Measurements from ENCODE around the gene NXPH4. TPM values are rescaled to one million over a fixed set of nuclear protein-coding genes. Genes with fewer than 3 reads are reported as not detected.

The NXPH4 gene
- total and polyA plus RNA-seq, 10 of the 15 experiments (the other 5 are each of a cell fraction or from before 2014, with no cell fraction given) = 0.03 to 0.26 TPM; not detected in 8

GRCh38 chr12:57268264-57268663 is 51.7 kb downstream of the NXPH4 start:
- no peak overlapping the region for H2AFZ ChIP-seq (ENCODE audit: control insufficient read depth, low read depth, low read length)
- in situ Hi-C loops (cut with MboI) = no loop called here
- intact Hi-C loops (cut with micrococcal nuclease; ENCODE audit: unreplicated experiment) = no loop called here
- FAIRE-seq = no peak
- H3K4me3 ChIP-seq = no peak overlapping the region
- no peak overlapping the region for H3K9ac ChIP-seq (ENCODE audit: control insufficient read depth, insufficient read depth, low read length)
- H3K9me3 ChIP-seq (replicated peaks; ENCODE audit: control insufficient read depth, insufficient read depth, low read length) = no peaks in the 10 kb centered on the region
- no peaks in the 10 kb centered on the region for H3K79me2 ChIP-seq (ENCODE audit: control insufficient read depth, insufficient read depth, low read length)
- H3K27me3 ChIP-seq (replicated peaks in 1 of 2; ENCODE audit: control insufficient read depth in 2 of 2, insufficient read depth in 2 of 2, low read length in 1 of 2) = no peaks in the 10 kb centered on the region
- TF ChIP-seq SRF (IDR thresholded peaks at IDR 0.05; ENCODE audit: low read depth in 2 of 2, low read length in 2 of 2) (no peak), NFIC (IDR thresholded peaks at IDR 0.05; ENCODE audit: low read depth, low read length) (no peak), SUZ12 (IDR thresholded peaks at IDR 0.05; ENCODE audit: unreplicated experiment) (no peak), ASH2L (IDR thresholded peaks at IDR 0.05; ENCODE audit: borderline replicate concordance, low read depth) (no peak), KDM1A (IDR thresholded peaks at IDR 0.05; ENCODE audit: borderline replicate concordance) (no peak), SMC3 (IDR thresholded peaks at IDR 0.05; ENCODE audit: borderline replicate concordance, low read length) (no peak), NKRF (conservative IDR thresholded peaks at IDR 0.05) (no peak), YY1 (IDR thresholded peaks at IDR 0.05; ENCODE audit: low read depth, low read length) (no peak), ZNF687 (IDR thresholded peaks at IDR 0.05) (no peak)
- ATAC-seq = no peak
- peaks cover 8 to 15% of the 10 kb centered on the region in 2 experiments; a peak in 3 of 4 replicates for H3K36me3 ChIP-seq (ENCODE audit: control insufficient read depth in 2 of 2, insufficient read depth in 2 of 2, low read length in 1 of 2)
- 73% methylated on average over 7 of the region's 7 CpGs for WGBS (ENCODE audit: insufficient coverage, insufficient replicate concordance, low lambda C conversion rate, missing lambda C conversion rate)
- BruUV-seq (replicated peaks) = no TSS peak
- DNase-seq (ENCODE audit: low read depth, low spot score) = no peak
- SMC1A ChIA-PET (ENCODE audit: uncharacterized antibody, unreplicated experiment) = interaction anchor here (9.5 kb wide), 1 partner anchor 185 kb away, joined by 134 read pairs; the partner anchor contains the start of gene INHBE
- H4K20me1 ChIP-seq (ENCODE audit: control insufficient read depth, insufficient read depth) = no peaks in the 10 kb centered on the region
- no peaks in the 10 kb centered on the region for H3K4me1 ChIP-seq (ENCODE audit: control insufficient read depth, insufficient read depth, low read length)
- POLR2A ChIA-PET = no interaction called here
- no peak overlapping the region for H3K4me2 ChIP-seq (ENCODE audit: control insufficient read depth, insufficient read depth)
- no peak overlapping the region for H3K27ac ChIP-seq (ENCODE audit: control insufficient read depth, insufficient read depth)
- CTCF ChIA-PET = no interaction called here
- RAD21 ChIA-PET (ENCODE audit: unreplicated experiment) = no interaction called here
